ENCODE data around the gene SIT1. TPM values are rescaled to one million over a fixed set of nuclear protein-coding genes. Genes with fewer than 3 reads are reported as not detected.

Gene SIT1
- polyA plus RNA-seq, 1 experiment = not detected

- CTCF ChIA-PET = interaction anchor here (0.6 to 8.9 kb wide), 21 partner anchors 9 to 80 kb away, joined by 3 to 177 read pairs (median 8); partner anchors contain the start of genes ARHGEF39, CA9, CCDC107 and CREB3
- Histone ChIP-seq H3K36me3 (ENCODE audit: control insufficient read depth, insufficient read depth, low read length) (peaks cover 38% of the 10 kb centered on the region), H3K4me3 (ENCODE audit: low read depth, low read length) (no peak overlapping the region), H3K27me3 (ENCODE audit: control insufficient read depth, insufficient read depth, low read length) (no peaks in the 10 kb centered on the region)
- POLR2A ChIA-PET = interaction anchor here (0.7 to 0.8 kb wide), 2 partner anchors 31 to 35 kb away, joined by 3 to 6 read pairs; no protein-coding TSS in a partner anchor
- peak; percentile 87 for TF ChIP-seq CTCF (IDR thresholded peaks at IDR 0.05; ENCODE audit: insufficient read depth, low read depth, low read length)
- no peak for DNase-seq (ENCODE audit: low read depth)
Observed at GRCh38 chr9:35696520-35697215, 45.9 kb upstream of the SIT1 start.

- ChIA-PET CTCF (interaction anchor here (0.8 to 8.9 kb wide), 19 partner anchors 8 to 130 kb away, joined by 3 to 177 read pairs (median 9); partner anchors contain the start of genes ARHGEF39, CA9, CCDC107 and CREB3), POLR2A (no interaction called here)
- TF ChIP-seq CTCF (IDR thresholded peaks at IDR 0.05; ENCODE audit: insufficient read depth, low read depth, low read length) = no peak
- Histone ChIP-seq H3K4me3 (ENCODE audit: low read depth, low read length) (no peak overlapping the region), H3K27me3 (ENCODE audit: control insufficient read depth, insufficient read depth, low read length) (no peaks in the 10 kb centered on the region), H3K36me3 (ENCODE audit: control insufficient read depth, insufficient read depth, low read length) (peaks cover 33% of the 10 kb centered on the region)
- DNase-seq (ENCODE audit: low read depth) = no peak
Observed at GRCh38 chr9:35695943-35696401, 45.2 kb upstream of the SIT1 start.

GRCh38 chr9:35691757-35692301 lies 41.1 kb upstream of the SIT1 start:
- H3K4me3 ChIP-seq (ENCODE audit: low read depth, low read length) = no peak overlapping the region
- H3K36me3 ChIP-seq (ENCODE audit: control insufficient read depth, insufficient read depth, low read length) = peaks cover 12% of the 10 kb centered on the region
- CTCF ChIA-PET = interaction anchor here (0.6 to 3.8 kb wide), 6 partner anchors 20 to 45 kb away, joined by 3 to 26 read pairs (median 4); no protein-coding TSS in a partner anchor
- DNase-seq (ENCODE audit: low read depth) = no peak
- POLR2A ChIA-PET = interaction anchor here (0.7 to 4.2 kb wide), 3 partner anchors 37 to 48 kb away, joined by 3 to 35 read pairs (median 13); partner anchors contain the start of genes CREB3 and TLN1
- TF ChIP-seq CTCF (IDR thresholded peaks at IDR 0.05; ENCODE audit: insufficient read depth, low read depth, low read length) = no peak
- no peaks in the 10 kb centered on the region for H3K27me3 ChIP-seq (ENCODE audit: control insufficient read depth, insufficient read depth, low read length)

- DNase-seq (ENCODE audit: low read depth) = no peak
- peak overlapping the region; percentile 98 for H3K4me3 ChIP-seq (ENCODE audit: low read depth, low read length)
- CTCF ChIA-PET = interaction anchor here (0.6 to 3.8 kb wide), 8 partner anchors 21 to 87 kb away, joined by 3 to 26 read pairs (median 4); partner anchors contain the start of genes CCDC107 and RMRP
- POLR2A ChIA-PET = interaction anchor here (0.6 to 4.2 kb wide), 8 partner anchors 9 to 173 kb away, joined by 3 to 35 read pairs (median 6); partner anchors contain the start of genes CCDC107, CREB3, RMRP and TLN1
- no peaks in the 10 kb centered on the region for H3K27me3 ChIP-seq (ENCODE audit: control insufficient read depth, insufficient read depth, low read length)
- peaks cover 13% of the 10 kb centered on the region for H3K36me3 ChIP-seq (ENCODE audit: control insufficient read depth, insufficient read depth, low read length)
- no peak for TF ChIP-seq CTCF (IDR thresholded peaks at IDR 0.05; ENCODE audit: insufficient read depth, low read depth, low read length)
Observed at GRCh38 chr9:35691334-35691650, 40.6 kb upstream of the SIT1 start.
